Measurements from ENCODE around the gene LNPK.
"Not testable (repeated sequence)": the region's sequence is repeated elsewhere in the genome, so short reads cannot be mapped to it uniquely, and the experiment has no call there.

LNPK gene

GRCh38 chr2:175966839-175967238, 35.2 kb downstream of the LNPK start:
- DNase-seq: no peak

- DNase-seq: no peak
These were observed 36.3 kb downstream of the LNPK start for GRCh38 chr2:175965773-175966172.

GRCh38 chr2:175964195-175964594, 37.9 kb downstream of the LNPK start:
- no peak for DNase-seq

- not testable (repeated sequence) for DNase-seq
These were observed 38.9 kb downstream of the LNPK start for GRCh38 chr2:175963171-175963570.

GRCh38 chr2:175957845-175958244, 44.2 kb downstream of the LNPK start:
- no peak for DNase-seq

GRCh38 chr2:175955136-175955535, 46.9 kb downstream of the LNPK start:
- DNase-seq: no peak

GRCh38 chr2:175950512-175950911, 51.6 kb downstream of the LNPK start:
- no peak for DNase-seq

- no peak for DNase-seq
These were observed 53.9 kb downstream of the LNPK start for GRCh38 chr2:175948191-175948590.

GRCh38 chr2:175947073-175947472, 55.0 kb downstream of the LNPK start:
- no peak for DNase-seq

GRCh38 chr2:175941699-175942098, 60.4 kb downstream of the LNPK start:
- no peak for DNase-seq

- DNase-seq: no peak
These were observed 64.9 kb downstream of the LNPK start for GRCh38 chr2:175937216-175937615.

- DNase-seq: no peak
These were observed 66.5 kb downstream of the LNPK start for GRCh38 chr2:175935289-175936181.

- no peak for DNase-seq
These were observed 69.4 kb downstream of the LNPK start for GRCh38 chr2:175932675-175933074.

GRCh38 chr2:175931805-175932204, 70.3 kb downstream of the LNPK start:
- DNase-seq: no peak

- DNase-seq: no peak
These were observed 71.6 kb downstream of the LNPK start for GRCh38 chr2:175930504-175930903.

GRCh38 chr2:175929850-175930249, 72.2 kb downstream of the LNPK start:
- no peak for DNase-seq

- no peak for DNase-seq
These were observed 75.8 kb downstream of the LNPK start for GRCh38 chr2:175926272-175926671.

GRCh38 chr2:175922160-175922559, 79.9 kb downstream of the LNPK start:
- no peak for DNase-seq

- DNase-seq: no peak
These were observed 83.1 kb downstream of the LNPK start for GRCh38 chr2:175918935-175919334.

GRCh38 chr2:175914846-175915245, 87.2 kb downstream of the LNPK start:
- DNase-seq: no peak

- DNase-seq: not testable (repeated sequence)
These were observed 88.0 kb downstream of the LNPK start for GRCh38 chr2:175913849-175914743.

GRCh38 chr2:175913267-175913666, 88.8 kb downstream of the LNPK start:
- DNase-seq: not testable (repeated sequence)

GRCh38 chr2:175904035-175904434, 98.0 kb downstream of the LNPK start:
- DNase-seq: no peak
